DMS79 treated with DMSO at 0.1 percent for 48 hours (cell line): ENCODE results near the gene PRMT5.

Experiments
- DNase-seq: peaks from one replicate; lab custom pipeline; 2025; lab: John Stamatoyannopoulos, UW

Gene PRMT5

DNA sequence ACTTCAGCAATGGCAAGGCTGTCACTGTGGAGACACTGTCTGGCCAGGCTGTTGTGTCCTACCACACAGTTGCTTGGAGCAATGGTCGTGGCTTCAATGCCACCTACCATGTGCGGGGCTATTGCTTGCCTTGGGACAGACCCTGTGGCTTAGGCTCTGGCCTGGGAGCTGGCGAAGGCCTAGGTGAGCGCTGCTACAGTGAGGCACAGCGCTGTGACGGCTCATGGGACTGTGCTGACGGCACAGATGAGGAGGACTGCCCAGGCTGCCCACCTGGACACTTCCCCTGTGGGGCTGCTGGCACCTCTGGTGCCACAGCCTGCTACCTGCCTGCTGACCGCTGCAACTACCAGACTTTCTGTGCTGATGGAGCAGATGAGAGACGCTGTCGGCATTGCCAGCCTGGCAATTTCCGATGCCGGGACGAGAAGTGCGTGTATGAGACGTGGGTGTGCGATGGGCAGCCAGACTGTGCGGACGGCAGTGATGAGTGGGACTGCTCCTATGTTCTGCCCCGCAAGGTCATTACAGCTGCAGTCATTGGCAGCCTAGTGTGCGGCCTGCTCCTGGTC is 53.3 kb downstream of the PRMT5 start:
- no peak for DNase-seq

DNA sequence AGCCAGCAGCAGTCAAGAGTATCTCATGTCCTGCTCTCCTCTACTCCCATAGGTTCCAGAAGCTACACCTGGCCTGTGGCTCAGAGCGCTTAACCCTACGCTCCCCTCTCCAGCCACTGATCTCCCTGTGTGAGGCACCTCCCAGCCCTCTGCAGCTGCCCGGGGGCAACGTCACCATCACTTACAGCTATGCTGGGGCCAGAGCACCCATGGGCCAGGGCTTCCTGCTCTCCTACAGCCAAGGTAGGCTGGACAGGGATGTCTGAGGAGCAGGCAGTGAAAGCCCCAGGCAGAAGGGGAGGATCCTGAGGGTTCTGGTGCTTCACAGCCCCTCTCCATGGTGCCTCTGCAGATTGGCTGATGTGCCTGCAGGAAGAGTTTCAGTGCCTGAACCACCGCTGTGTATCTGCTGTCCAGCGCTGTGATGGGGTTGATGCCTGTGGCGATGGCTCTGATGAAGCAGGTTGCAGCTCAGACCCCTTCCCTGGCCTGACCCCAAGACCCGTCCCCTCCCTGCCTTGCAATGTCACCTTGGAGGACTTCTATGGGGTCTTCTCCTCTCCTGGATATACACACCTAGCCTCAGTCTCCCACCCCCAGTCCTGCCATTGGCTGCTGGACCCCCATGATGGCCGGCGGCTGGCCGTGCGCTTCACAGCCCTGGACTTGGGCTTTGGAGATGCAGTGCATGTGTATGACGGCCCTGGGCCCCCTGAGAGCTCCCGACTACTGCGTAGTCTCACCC is 54.0 kb downstream of the PRMT5 start:
- DNase-seq, result no peak

DNA sequence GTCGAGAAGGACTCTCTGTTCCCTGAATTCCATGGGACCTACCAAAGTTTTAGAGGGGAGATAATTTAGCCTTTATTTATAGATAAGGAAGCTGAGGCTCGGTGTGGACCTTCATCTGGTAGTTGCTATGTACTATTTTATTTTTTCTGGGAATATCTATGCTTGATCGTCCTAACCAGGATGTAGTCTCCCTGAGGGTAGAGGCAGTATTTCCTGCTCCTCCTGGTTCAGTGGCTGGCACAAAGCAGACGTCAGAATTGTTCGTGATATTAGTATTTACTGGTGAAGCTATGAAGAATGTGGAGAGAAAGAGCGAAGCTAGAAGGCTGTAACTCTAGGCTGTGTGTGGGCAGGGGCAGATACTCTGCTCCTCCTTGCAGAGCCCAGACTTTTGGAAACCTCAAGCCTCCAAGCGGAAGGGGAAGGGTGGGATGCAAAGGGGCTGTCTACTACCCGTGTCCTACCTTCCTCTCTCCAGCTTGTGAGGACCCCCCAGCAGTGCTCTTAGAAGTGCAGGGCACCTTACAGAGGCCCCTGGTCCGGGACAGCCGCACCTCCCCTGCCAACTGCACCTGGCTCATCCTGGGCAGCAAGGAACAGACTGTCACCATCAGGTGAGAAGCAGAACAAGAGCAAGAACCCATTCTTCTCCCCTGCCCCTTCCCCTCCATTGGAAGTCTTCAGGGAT is 56.2 kb downstream of the PRMT5 start:
- no peak for DNase-seq

DNA sequence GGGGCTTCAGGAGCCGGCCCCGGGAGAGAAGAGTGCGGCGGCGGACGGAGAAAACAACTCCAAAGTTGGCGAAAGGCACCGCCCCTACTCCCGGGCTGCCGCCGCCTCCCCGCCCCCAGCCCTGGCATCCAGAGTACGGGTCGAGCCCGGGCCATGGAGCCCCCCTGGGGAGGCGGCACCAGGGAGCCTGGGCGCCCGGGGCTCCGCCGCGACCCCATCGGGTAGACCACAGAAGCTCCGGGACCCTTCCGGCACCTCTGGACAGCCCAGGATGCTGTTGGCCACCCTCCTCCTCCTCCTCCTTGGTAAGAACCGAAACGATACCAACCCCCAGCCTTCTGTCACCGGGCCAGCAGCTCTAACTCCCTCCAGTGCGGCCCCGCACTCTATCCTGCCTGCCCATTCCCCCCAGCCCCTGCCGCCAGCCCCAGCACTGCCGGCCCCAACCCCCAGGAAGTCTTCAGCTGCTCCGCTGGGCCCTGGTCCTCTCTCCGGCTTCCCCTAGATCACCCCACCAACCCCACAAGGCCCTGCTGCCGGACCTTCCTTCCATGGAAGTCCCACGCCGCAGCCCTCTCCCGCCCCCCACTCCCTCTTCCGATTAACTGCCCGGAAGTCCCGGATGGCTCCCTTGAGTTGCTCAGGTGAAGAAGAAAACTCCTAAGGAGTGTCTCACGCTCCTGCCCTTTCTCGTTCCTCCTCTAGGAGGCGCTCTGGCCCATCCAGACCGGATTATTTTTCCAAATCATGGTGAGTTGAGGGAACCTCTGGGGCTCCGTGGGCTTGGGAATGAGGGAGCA is 56.9 kb downstream of the PRMT5 start:
- DNase-seq, result peak; percentile 91

DNA sequence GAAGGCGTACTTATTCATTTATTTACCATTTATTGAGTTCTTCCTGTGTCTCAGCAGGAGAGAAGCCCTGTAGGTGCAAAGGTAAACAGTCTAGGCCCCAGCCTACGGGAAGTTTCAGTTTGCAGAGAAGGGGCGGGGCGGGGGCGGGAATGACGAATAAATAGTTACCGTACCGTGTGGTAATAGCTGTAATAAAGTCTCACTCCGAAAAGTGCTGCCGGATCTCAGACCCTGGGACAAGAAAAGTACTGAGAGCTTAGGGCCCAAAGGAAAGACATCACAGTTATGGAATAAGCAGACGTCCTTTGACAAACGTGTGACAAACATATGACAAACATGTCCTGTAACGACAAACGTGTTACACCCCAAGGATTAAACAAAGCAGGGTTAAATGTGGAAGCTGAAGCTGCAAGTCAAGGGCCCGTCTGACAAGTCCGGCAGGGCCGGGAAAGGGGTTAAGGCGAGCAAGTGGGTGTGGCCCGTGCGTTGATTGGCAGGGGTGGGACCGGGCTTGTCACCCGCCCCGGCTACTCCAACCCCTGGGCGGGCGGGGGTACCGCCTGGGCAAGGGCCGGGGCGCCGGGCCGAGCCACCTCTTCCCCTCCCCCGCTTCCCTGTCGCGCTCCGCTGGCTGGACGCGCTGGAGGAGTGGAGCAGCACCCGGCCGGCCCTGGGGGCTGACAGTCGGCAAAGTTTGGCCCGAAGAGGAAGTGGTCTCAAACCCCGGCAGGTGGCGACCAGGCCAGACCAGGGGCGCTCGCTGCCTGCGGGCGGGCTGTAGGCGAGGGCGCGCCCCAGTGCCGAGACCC is 57.7 kb downstream of the PRMT5 start, which contains the start of gene LRP10:
LRP10 (plus strand) TSS at position 517 of the 809 bp plus-strand sequence. CDS start 564 bp downstream, outside the sequence.
- peak; percentile 85 for DNase-seq

DNA sequence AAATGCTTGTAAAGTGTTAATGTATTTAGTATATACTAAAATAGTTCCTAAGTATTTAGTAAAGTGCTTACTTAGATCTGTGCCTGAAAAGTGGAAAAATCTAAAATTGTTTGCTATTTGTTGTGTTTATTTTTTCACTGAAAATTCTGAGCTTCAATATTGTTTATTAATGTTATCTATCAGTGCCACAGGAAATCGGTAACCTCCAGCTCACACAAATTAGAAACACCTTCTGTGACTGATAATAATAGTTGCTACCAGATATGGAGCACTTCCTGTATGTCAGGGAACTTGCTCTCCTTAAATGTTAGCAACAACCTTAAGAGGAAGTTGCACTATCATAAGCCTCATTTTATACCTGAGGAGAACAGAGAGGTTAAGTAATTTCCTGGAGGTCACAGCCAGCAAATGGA is 58.4 kb downstream of the PRMT5 start:
- DNase-seq, result no peak
